LHCN-M2 (cell line): ENCODE measurements around the gene ACOXL. TPM values are rescaled to one million over a fixed set of nuclear protein-coding genes. Genes with fewer than 3 reads are reported as not detected.

Source experiments
- DNase-seq: peaks from one replicate; pipeline ENCODE4 v3.0.0-alpha.2; 2012; ENCODE audit warnings: low read depth
- total RNA-seq: library from RNA; depleted of rRNA; stranded (reverse); fragments of >200 nt; gene quantifications from 2 replicates; pipeline ENCODE4 v1.2.3, GENCODE V29; 2014

The ACOXL gene
- total RNA-seq, 1 experiment from 2014 or later: not detected

GRCh38 chr2:110752871-110753270, 20.5 kb downstream of the ACOXL start:
- DNase-seq: no peak

- DNase-seq: no peak
Observed at GRCh38 chr2:110755491-110756078, 23.2 kb downstream of the ACOXL start.

GRCh38 chr2:110759411-110759810, 27.0 kb downstream of the ACOXL start:
- DNase-seq: no peak

GRCh38 chr2:110764931-110765330, 32.6 kb downstream of the ACOXL start:
- DNase-seq: no peak

GRCh38 chr2:110766291-110766690, 33.9 kb downstream of the ACOXL start:
- no peak for DNase-seq

GRCh38 chr2:110768591-110768990, 36.2 kb downstream of the ACOXL start:
- no peak for DNase-seq

- no peak for DNase-seq
Observed at GRCh38 chr2:110770404-110770958, 38.1 kb downstream of the ACOXL start.

GRCh38 chr2:110770959-110771431, 38.6 kb downstream of the ACOXL start:
- DNase-seq: peak; percentile 81

- no peak for DNase-seq
Observed at GRCh38 chr2:110771547-110772382, 39.4 kb downstream of the ACOXL start.

GRCh38 chr2:110772383-110772755, 40.0 kb downstream of the ACOXL start:
- no peak for DNase-seq

- DNase-seq: no peak
Observed at GRCh38 chr2:110773401-110773921, 41.1 kb downstream of the ACOXL start.

GRCh38 chr2:110774701-110775100, 42.3 kb downstream of the ACOXL start:
- no peak for DNase-seq

- DNase-seq: no peak
Observed at GRCh38 chr2:110777531-110778311, 45.3 kb downstream of the ACOXL start.

GRCh38 chr2:110780461-110780860, 48.1 kb downstream of the ACOXL start:
- DNase-seq: no peak

- no peak for DNase-seq
Observed at GRCh38 chr2:110783196-110783873, 51.0 kb downstream of the ACOXL start.

- no peak for DNase-seq
Observed at GRCh38 chr2:110784047-110784631, 51.8 kb downstream of the ACOXL start.

- DNase-seq: no peak
Observed at GRCh38 chr2:110785439-110785838, 53.1 kb downstream of the ACOXL start.

GRCh38 chr2:110788976-110789375, 56.6 kb downstream of the ACOXL start:
- DNase-seq: no peak

- no peak for DNase-seq
Observed at GRCh38 chr2:110789706-110790105, 57.3 kb downstream of the ACOXL start.

- DNase-seq: no peak
Observed at GRCh38 chr2:110790907-110791306, 58.5 kb downstream of the ACOXL start.

- DNase-seq: no peak
Observed at GRCh38 chr2:110791435-110791834, 59.1 kb downstream of the ACOXL start.
